HL-60/S4 (cell line): ENCODE results near the gene INIP.
"Not testable (repeated sequence)": the region's sequence is repeated elsewhere in the genome, so short reads cannot be mapped to it uniquely, and the experiment has no call there.

Experiments used
- in situ Hi-C: fragments of 300-500 bp; cut with MboI; formaldehyde crosslinking; loops from 2 replicates; pipeline ENCODE4 v1.14.3; 2022; ENCODE audit warnings: low sequenced_read_pairs

Gene INIP

GRCh38 chr9:112677040-112677439 is 40.9 kb downstream of the INIP start:
- in situ Hi-C loops, result no loop called here

- in situ Hi-C loops, result not testable (repeated sequence)
Observed at GRCh38 chr9:112673221-112673620, 44.7 kb downstream of the INIP start.

GRCh38 chr9:112670991-112671625 is 46.8 kb downstream of the INIP start:
- in situ Hi-C loops, result no loop called here

GRCh38 chr9:112669326-112669725 is 48.6 kb downstream of the INIP start:
- in situ Hi-C loops, result no loop called here

GRCh38 chr9:112665347-112665746 is 52.6 kb downstream of the INIP start:
- in situ Hi-C loops, result no loop called here

GRCh38 chr9:112664531-112664930 is 53.4 kb downstream of the INIP start:
- in situ Hi-C loops, result no loop called here

GRCh38 chr9:112663681-112664080 is 54.2 kb downstream of the INIP start:
- in situ Hi-C loops, result no loop called here

- in situ Hi-C loops, result no loop called here
Observed at GRCh38 chr9:112659906-112660305, 58.0 kb downstream of the INIP start.

GRCh38 chr9:112655668-112656067 is 62.2 kb downstream of the INIP start:
- in situ Hi-C loops, result no loop called here

- in situ Hi-C loops, result no loop called here
Observed at GRCh38 chr9:112654282-112654681, 63.6 kb downstream of the INIP start.

GRCh38 chr9:112648624-112649023 is 69.3 kb downstream of the INIP start:
- in situ Hi-C loops, result no loop called here

GRCh38 chr9:112647596-112647995 is 70.3 kb downstream of the INIP start:
- in situ Hi-C loops, result no loop called here

GRCh38 chr9:112642126-112642525 is 75.8 kb downstream of the INIP start:
- in situ Hi-C loops, result no loop called here

- in situ Hi-C loops, result no loop called here
Observed at GRCh38 chr9:112640311-112640710, 77.6 kb downstream of the INIP start.
